ENCODE results near the gene C3orf49.

Gene C3orf49

GRCh38 chr3:63851287-63851686 lies 32.2 kb downstream of the C3orf49 start:
- no peak for DNase-seq (ENCODE audit: low read depth in 2 of 2)

- DNase-seq (ENCODE audit: low read depth in 2 of 2), result no peak
These were observed 34.0 kb downstream of the C3orf49 start for GRCh38 chr3:63853106-63853505.

GRCh38 chr3:63855333-63855940 lies 36.3 kb downstream of the C3orf49 start:
- DNase-seq (ENCODE audit: low read depth in 2 of 2), result no peak

- no peak for DNase-seq (ENCODE audit: low read depth in 2 of 2)
These were observed 38.2 kb downstream of the C3orf49 start for GRCh38 chr3:63857311-63857710.

- no peak for DNase-seq (ENCODE audit: low read depth in 2 of 2)
These were observed 41.7 kb downstream of the C3orf49 start for GRCh38 chr3:63860776-63861175.

- DNase-seq (ENCODE audit: low read depth in 2 of 2), result no peak
These were observed 42.2 kb downstream of the C3orf49 start for GRCh38 chr3:63861306-63861705.

- no peak for DNase-seq (ENCODE audit: low read depth in 2 of 2)
These were observed 43.7 kb downstream of the C3orf49 start for GRCh38 chr3:63862804-63863149.

GRCh38 chr3:63863150-63864007 lies 44.3 kb downstream of the C3orf49 start, which contains the start of the genes ATXN7 and THOC7:
TSS of gene ATXN7 (plus strand) at chr3:63863867. CDS start at chr3:63912599, 48,732 bp downstream.
TSS of gene THOC7 (minus strand) at chr3:63863805. CDS start at chr3:63863790, 15 bp downstream.
- DNase-seq (ENCODE audit: low read depth in 2 of 2), result peak; percentile 23 to 37

- DNase-seq (ENCODE audit: low read depth in 2 of 2), result peak; percentile 13 to 23
These were observed 45.2 kb downstream of the C3orf49 start for GRCh38 chr3:63864008-63864964.

- no peak for DNase-seq (ENCODE audit: low read depth in 2 of 2)
These were observed 45.8 kb downstream of the C3orf49 start for GRCh38 chr3:63864965-63865327.

GRCh38 chr3:63867225-63867624 lies 48.1 kb downstream of the C3orf49 start:
- DNase-seq (ENCODE audit: low read depth in 2 of 2), result no peak

GRCh38 chr3:63869940-63870614 lies 51.0 kb downstream of the C3orf49 start:
- DNase-seq (ENCODE audit: low read depth in 2 of 2), result no peak

- no peak for DNase-seq (ENCODE audit: low read depth in 2 of 2)
These were observed 51.5 kb downstream of the C3orf49 start for GRCh38 chr3:63870615-63871005.

GRCh38 chr3:63872135-63872924 lies 53.2 kb downstream of the C3orf49 start:
- DNase-seq (ENCODE audit: low read depth in 2 of 2), result no peak

- no peak for DNase-seq (ENCODE audit: low read depth in 2 of 2)
These were observed 55.7 kb downstream of the C3orf49 start for GRCh38 chr3:63874769-63875168.

- DNase-seq (ENCODE audit: low read depth in 2 of 2), result no peak
These were observed 56.4 kb downstream of the C3orf49 start for GRCh38 chr3:63875510-63875909.

GRCh38 chr3:63876260-63876659 lies 57.2 kb downstream of the C3orf49 start:
- no peak for DNase-seq (ENCODE audit: low read depth in 2 of 2)

- no peak for DNase-seq (ENCODE audit: low read depth in 2 of 2)
These were observed 58.8 kb downstream of the C3orf49 start for GRCh38 chr3:63877737-63878393.

GRCh38 chr3:63878394-63879060 lies 59.4 kb downstream of the C3orf49 start:
- DNase-seq (ENCODE audit: low read depth in 2 of 2), result no peak

- no peak for DNase-seq (ENCODE audit: low read depth in 2 of 2)
These were observed 61.6 kb downstream of the C3orf49 start for GRCh38 chr3:63880653-63881052.

All from activated CD8-positive, alpha-beta memory T cell treated with anti-CD3 and anti-CD28 coated beads for 4 hours (primary cell).